Panc1 (cell line): Measurements from ENCODE around the gene NUDT2.
"Not testable (repeated sequence)": the region's sequence is repeated elsewhere in the genome, so short reads cannot be mapped to it uniquely, and the experiment has no call there.

Experiments used
- CTCF ChIP-seq: fragments of 450-650 bp; IDR thresholded peaks from 2 replicates; pipeline ENCODE4 v1.5.1; 2017; ENCODE audit warnings: mild to moderate bottlenecking
- POLR2AphosphoS5 ChIP-seq: IDR thresholded peaks from 2 replicates; pipeline ENCODE4 v1.6.1; 2012; ENCODE audit warnings: mild to moderate bottlenecking, low read depth, low read length, moderate library complexity
- TCF7L2 ChIP-seq: IDR thresholded peaks from 2 replicates; pipeline ENCODE4 v1.6.1; 2011; ENCODE audit warnings: mild to moderate bottlenecking, low read depth, low read length, inconsistent platforms

GRCh38 chr9:34301064-34301463, 28.3 kb upstream of the NUDT2 start:
- not testable (repeated sequence) for TF ChIP-seq CTCF, POLR2AphosphoS5, TCF7L2
